HG03378 (cell line): ENCODE data around the gene ANKRD6.
"Not testable (repeated sequence)": the region's sequence is repeated elsewhere in the genome, so short reads cannot be mapped to it uniquely, and the experiment has no call there.

Experiments
- ATAC-seq: cut with Tn5 transposase; IDR thresholded peaks from one replicate; pipeline ENCODE4 v1.9.1; 2021; ENCODE audit warnings: mild to moderate bottlenecking, moderate library complexity; ENCODE audit not compliant: unreplicated experiment

ANKRD6 gene

DNA sequence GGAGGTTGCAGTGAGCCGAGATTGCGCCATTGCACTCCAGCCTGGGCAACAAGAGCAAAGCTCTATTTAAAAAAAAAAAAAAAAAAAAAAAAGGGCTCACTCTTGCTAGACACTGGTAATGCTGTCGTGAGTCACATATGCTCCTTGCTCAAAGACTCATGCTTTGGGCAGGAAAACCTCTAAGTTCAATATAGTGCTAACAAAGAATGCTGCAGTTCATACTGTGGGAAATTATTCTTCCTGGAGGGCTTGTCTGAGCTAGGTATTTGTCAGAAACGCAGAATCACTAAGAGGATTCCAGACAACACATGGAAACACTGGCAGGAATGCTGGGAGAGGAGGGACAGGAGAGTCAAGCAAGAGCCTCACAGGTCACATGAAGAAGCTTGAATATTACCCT is 207.9 kb downstream of the ANKRD6 start:
- ATAC-seq, result no peak

DNA sequence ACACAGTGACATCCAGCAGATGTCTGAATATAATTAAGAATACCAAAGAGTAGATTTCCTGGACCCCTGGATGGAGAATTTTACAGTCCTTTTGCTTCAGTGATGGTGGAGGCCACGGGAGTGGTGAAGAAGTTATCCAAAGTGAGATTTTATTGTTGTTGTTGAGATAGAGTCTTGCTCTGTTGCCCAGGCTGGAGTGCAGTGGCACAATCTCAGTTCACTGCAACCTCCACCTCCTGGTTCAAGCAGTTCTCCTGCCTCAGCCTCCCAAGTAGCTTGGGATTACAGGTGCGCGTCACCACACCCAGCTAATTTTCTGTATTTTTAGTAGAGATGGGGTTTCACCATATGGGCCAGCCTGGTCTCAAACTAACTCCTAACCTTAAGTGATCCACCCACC is 208.6 kb downstream of the ANKRD6 start:
- ATAC-seq, result not testable (repeated sequence)

GRCh38 chr6:89642956-89643355 is 210.0 kb downstream of the ANKRD6 start:
- no peak for ATAC-seq

GRCh38 chr6:89643406-89643805 is 210.5 kb downstream of the ANKRD6 start:
- ATAC-seq, result no peak

GRCh38 chr6:89644864-89645263 is 211.9 kb downstream of the ANKRD6 start:
- no peak for ATAC-seq

DNA sequence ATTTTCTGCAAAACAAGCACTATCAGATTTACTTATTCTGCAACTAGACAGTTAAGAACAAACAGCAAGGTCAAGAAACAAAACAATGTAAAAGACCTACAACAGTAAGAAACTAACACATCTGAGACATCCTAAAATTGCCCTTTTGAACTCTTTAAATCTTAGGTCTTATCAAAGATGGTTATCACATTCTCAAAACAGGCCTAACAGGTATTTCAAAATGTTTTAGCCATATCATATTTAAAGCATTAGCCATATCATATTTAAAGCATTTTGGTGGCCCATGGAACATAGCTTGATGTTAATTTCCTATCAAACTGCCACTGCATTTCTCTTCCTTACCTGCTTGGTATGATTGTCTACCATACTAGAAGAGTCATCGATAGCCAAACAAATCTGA is 216.7 kb downstream of the ANKRD6 start:
- no peak for ATAC-seq

DNA sequence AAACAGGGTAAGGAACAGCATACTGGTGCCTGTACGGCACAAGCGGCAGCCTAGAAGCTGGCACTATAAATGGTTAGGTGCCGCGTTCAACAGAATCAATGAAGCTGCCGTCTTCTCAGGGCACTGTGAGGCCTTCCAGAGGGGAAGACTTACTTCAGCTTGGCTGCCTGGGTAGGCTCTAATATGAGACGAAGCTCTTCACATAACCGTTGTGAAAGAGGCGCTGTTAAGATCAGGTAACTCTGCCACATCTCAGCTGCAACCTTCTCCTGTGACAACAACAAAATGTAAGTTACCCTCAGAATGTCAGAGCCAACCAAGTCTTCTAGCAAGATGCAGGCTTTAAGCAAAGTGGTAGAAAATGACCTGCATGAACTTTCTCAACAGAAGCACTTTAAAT is 217.6 kb downstream of the ANKRD6 start:
- ATAC-seq, result no peak

DNA sequence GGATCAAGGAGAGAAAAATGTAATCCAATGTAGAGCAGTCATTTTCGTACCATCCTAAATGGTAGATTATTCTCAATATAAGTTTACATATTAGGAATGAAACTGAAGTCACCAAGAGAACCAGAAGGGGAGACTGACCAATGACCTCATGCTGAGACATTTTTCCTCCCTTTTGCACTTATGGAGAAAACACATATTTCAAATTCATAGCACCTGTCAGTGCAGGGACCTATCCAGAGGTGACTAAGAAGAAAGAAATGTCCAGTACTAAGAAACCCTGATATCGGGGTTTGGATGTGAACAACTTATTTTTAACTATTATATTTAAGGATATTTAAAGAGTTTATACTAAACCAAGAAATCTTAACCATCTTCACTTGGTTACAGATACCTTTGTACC is 222.2 kb downstream of the ANKRD6 start:
- no peak for ATAC-seq

DNA sequence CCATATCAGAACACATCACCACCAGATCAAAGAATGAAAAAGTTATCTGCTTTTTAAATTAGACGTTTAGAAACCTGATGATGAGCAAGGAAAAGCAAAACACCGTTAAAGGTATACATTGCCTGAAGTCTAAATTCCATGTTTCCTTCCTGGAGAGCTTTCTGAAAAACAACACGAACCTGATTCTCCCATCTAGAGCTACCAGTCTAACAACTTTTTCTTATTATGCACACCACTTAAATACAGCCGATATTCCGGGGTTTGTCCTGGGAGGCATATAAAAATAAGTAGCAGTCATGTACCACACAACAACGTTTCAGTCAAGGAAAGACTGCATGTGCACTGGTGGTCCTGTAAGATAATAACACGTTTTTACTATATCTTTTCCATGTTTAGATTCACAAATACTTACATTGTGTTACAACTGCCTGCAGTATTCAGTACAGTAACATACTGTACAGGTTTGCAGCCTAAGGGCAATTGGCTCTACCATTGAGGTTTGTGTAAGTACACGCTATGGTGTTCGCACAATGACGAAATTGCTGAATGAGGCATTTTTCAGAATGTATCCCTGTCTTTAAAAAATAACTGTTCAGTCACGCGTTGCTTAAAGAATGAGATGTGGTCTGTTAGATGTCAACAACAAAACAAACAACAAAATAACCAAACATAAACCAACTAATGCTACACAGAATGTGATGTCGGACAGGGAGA is 224.7 kb downstream of the ANKRD6 start:
- no peak for ATAC-seq

- ATAC-seq, result no peak
These were observed 228.0 kb downstream of the ANKRD6 start for GRCh38 chr6:89660981-89661380.

GRCh38 chr6:89661559-89661958 is 228.6 kb downstream of the ANKRD6 start:
- ATAC-seq, result no peak

- no peak for ATAC-seq
These were observed 229.8 kb downstream of the ANKRD6 start for GRCh38 chr6:89662659-89663223.

DNA sequence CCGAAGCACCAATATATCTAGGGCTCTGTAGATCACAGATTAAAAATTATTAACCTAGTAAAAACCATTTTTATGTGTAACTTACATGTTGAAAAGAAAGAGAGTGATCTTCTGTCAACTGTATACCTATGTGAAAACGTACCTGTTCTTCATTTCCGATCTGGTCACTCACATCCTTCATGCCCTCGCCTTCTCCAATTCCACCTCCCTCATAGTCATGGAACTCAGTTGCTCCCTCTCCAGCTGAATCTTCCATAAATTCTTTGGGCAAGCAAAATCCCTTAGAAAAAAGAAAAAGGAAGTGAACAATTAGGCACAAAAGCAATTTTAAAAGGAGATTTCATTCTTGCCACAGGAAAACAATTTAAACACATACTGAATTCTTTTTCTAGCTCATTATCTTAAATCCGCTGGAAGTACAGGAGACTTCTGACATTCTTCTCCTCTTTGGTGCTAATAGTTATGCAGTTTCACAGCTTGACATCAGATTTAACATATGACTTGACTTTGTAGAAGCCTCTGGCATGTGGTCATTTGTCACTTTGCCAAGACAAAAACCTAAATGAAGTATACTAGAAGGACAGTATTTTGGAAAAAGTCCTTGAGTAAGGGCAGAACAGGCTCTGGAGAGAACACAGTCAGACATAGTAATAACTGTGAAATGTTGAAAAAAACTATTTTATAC is 235.1 kb downstream of the ANKRD6 start:
- no peak for ATAC-seq

DNA sequence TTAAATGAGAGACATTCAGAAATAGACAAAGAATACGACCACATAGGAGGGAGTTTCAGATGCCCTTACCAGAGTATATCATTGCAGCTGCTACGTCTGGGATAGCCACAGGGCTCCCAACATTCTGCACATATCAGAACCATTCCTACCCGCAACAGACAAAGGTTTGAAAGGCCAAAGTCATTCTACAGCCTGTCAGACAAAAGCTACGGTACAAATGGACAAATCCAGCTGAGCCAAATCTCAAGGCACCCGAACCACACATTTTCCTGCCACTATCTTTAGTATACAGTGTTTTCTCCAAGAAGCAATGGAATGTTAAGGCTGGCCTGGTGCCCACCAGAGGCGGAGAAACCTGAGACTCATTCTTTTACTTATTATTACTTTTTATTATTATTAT is 236.1 kb downstream of the ANKRD6 start:
- no peak for ATAC-seq

- no peak for ATAC-seq
These were observed 238.1 kb downstream of the ANKRD6 start for GRCh38 chr6:89670935-89671565.

DNA sequence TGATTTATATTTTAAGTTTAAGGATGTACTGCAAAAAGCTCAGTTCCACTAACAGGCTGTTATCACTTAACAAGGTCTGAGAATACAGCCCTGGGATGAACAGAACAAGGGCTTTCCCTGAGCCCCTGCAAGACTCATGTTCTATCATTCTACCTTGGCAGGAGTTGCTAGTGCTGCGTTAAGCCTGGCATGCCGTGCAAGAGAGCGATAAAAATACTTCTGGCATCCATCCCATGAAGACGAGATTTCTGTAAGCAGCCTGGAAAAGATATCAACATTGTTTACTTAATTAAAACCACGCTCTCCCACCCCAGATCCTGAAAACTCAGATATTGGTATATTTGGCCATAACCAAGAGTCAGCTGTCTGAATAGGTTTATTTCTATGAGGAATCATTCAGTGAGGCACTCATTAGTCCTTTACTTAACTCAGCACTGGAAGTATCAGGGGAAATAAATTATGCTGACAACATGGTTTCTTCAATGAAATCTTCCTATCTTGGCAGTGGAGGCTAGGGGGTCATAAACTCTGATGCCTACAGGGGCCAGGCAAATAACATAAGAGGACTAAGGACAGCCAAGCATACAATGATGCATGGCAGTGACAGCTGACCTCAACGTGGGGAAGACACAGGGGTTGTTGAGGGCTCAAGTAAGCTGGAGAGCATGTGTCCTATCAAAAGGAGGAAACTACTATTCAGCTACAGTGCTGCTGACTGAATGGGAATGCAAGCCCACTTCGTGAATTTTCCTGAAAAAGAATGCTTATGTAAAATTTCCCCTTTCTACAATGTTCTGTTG is 243.2 kb downstream of the ANKRD6 start:
- no peak for ATAC-seq

- no peak for ATAC-seq
These were observed 245.6 kb downstream of the ANKRD6 start for GRCh38 chr6:89678531-89678930.

GRCh38 chr6:89679215-89680120 is 246.5 kb downstream of the ANKRD6 start:
- no peak for ATAC-seq

DNA sequence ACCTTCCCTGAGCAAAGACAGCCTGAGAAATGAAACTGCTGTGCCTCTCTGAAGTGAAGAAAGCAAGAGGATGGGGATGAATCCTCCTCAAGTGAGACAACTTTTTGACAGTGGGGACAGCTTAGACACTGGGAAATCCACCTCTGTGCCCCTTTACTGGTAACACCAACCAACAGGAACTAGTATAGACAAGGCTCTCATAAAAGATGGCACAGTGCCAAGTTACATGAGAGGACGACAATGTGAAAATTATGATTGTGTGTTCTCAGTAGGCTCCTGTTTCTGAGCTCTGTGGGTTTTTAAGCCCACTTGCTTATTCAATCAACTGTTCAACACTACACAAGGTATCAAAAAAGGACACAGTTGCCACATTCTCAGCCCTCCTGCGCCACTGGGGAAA is 247.2 kb downstream of the ANKRD6 start:
- no peak for ATAC-seq

- no peak for ATAC-seq
These were observed 247.6 kb downstream of the ANKRD6 start for GRCh38 chr6:89680551-89680950.
